Glomerular endothelial cell (primary cell): Measurements from ENCODE around the gene DEGS1. TPM values are rescaled to one million over a fixed set of nuclear protein-coding genes. Genes with fewer than 3 reads are reported as not detected.

Experiments used
- DNase-seq: peaks from one replicate; pipeline ENCODE4 v3.0.0-alpha.2; 2011; ENCODE audit warnings: low read depth, low spot score; ENCODE audit errors: extremely low read depth
- total RNA-seq: library from RNA; depleted of rRNA; stranded (reverse); fragments of >200 nt; gene quantifications from 2 replicates; pipeline ENCODE4 v1.2.3, GENCODE V29; 2015

DEGS1 gene
- 181 and 198 TPM in 2 replicates for total RNA-seq

- DNase-seq: no peak
Measured at GRCh38 chr1:224182866-224183590, at the start of gene DEGS1. DEGS1 (plus strand) TSS chr1:224183240; CDS start chr1:224183337, 97 bp downstream.

GRCh38 chr1:224133741-224134299 lies 49.2 kb upstream of the DEGS1 start:
- no peak for DNase-seq

DNA sequence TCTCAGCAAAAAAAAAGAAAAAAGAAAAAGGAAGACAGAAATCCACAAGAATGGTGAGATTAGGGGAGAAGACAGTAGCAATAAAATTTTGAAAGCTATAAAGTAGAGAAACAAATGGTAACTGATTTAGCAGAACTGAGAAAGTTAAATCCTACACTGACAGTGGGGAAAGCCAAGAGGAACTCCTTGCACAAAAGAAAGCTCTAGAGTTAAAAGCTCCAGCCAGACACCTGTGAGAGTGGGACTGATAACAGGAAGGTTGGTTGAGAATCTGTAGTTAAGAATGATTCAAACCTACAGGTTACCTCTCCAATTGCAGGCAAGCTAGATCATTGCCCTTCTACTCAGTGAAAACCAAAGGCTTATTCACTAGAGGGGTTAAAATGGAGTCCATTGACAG lies 45.5 kb upstream of the DEGS1 start:
- DNase-seq: no peak

- no peak for DNase-seq
Measured at GRCh38 chr1:224138198-224138597, 44.8 kb upstream of the DEGS1 start.

DNA sequence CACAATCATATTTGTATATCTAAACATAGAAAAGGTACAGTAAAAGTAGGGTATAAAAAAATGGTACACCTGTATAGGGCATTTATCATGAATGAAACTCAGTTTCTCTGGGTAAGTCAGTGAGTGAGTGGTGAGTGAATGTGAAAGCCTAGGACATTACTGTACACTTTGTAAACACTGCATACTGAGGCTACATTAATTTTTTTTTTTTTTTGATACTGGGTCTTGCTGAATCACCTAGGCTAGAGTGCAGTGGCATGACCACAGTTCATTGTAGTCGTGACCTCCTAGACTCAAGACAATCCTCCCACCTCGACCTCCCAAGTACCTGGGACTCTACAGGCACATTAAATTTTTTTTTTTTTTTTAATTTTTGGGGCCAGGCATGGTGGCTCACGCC lies 41.3 kb upstream of the DEGS1 start:
- DNase-seq: no peak

DNA sequence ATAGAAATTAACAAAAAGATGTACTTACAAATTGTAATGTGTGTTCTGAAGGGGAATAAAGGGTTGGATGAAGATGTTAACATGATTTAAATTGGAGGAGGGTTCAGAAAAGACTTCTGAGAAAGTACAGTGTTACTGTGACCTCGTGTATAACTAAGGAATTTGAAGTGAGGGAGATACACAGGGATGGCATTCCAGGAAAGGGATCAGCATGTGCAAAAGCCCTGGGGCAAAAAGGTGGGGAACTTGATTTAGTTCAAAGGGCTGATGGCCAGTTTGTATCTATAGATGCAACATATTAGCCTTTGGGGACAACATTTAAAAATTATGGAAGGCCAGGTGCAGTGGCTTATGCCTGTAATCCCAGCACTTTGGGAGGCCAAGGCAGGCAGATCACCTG lies 33.3 kb upstream of the DEGS1 start:
- no peak for DNase-seq

GRCh38 chr1:224151117-224151516 lies 31.9 kb upstream of the DEGS1 start:
- DNase-seq: no peak

- no peak for DNase-seq
Measured at GRCh38 chr1:224157316-224157715, 25.7 kb upstream of the DEGS1 start.

DNA sequence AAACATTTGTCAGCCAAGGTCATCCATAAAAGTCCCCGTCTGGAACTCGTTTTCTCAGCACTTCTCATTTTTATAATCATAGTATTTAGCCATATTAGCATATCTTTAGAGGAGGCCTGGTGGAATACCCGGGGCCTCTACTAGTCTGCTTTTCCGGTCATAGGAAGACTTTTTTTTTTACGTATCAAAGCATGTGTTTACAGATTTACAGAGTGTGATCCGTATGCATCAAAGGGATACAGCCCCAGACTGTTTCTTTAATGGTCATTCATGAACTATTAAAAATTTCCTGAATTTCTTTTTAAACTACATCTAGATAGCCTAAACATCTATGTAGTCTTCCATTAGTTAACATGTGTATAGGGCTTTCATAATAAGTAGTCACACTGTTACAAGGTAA lies 23.5 kb upstream of the DEGS1 start:
- DNase-seq: no peak

- no peak for DNase-seq
Measured at GRCh38 chr1:224160171-224160682, 22.8 kb upstream of the DEGS1 start.

- no peak for DNase-seq
Measured at GRCh38 chr1:224162768-224163167, 20.3 kb upstream of the DEGS1 start.

GRCh38 chr1:224163311-224163710 lies 19.7 kb upstream of the DEGS1 start:
- DNase-seq: no peak

DNA sequence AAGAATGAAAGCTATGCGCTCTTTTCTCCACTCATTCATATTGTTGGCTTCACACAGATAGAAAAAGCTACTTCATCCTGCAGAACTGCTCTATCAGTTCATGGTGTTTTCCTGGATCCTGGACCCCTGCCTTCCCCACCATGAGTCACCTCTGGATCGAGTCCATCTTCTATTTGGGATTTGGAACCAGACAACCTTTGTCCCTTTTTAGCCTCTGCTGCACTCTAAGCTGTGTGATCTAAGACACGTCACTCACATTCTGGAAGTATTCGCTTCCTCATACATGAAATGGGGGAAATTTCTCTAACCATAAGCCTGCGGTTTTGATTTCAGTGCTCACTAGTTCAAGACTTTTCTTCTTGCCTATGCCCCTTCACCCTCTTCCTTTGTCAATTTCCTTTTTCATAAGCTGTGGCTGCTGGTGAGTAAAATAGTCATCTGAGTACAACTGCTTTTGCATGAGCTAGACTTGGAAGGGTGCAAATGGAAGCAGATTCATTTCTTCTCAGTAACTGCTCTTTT lies 14.1 kb upstream of the DEGS1 start:
- peak; percentile 47 for DNase-seq

DNA sequence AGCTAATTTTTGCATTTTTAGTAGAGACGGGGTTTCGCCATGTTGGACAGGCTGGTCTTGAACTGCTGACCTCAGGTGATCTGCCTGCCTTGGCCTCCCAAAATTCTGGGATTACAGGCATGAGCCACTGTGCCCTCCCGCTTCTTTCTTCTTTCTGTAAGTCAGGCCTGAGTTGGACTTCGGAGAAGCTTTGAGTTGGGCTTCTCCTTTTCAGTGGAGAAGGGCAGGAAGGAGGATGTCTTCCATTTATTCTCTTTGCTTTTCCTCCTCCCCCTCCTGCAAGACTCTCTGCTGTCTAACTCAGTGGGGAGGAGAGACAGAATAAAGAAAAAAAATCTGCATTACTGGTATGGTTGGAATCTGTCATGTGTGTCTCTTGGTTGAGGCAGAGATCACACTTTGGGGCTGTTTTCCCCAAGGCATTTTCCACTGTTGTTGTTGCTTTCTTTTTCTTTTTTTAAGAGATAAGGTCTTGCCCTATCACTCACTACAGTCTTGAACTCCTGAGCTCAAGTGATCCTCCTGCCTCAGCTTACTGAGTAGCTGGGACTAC lies 13.2 kb upstream of the DEGS1 start:
- no peak for DNase-seq

DNA sequence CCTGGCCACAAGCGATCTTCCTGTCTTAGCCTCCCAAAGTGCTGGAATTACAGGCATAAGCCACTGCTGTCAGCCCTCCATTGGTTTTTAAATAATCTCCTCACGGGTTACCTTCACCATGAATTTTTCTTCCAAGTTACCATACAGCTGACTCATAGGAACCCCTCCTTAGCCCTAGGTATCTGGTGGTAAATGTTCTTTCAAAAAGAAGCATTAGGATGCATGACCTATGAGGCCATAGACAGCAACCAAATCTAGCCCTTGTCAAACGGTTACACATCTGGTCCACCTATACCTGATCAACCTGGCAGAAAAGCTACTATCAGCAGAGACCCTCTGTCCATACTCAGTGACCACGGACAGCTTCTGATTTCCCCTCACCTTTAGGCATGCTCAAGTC lies 12.7 kb upstream of the DEGS1 start:
- no peak for DNase-seq

DNA sequence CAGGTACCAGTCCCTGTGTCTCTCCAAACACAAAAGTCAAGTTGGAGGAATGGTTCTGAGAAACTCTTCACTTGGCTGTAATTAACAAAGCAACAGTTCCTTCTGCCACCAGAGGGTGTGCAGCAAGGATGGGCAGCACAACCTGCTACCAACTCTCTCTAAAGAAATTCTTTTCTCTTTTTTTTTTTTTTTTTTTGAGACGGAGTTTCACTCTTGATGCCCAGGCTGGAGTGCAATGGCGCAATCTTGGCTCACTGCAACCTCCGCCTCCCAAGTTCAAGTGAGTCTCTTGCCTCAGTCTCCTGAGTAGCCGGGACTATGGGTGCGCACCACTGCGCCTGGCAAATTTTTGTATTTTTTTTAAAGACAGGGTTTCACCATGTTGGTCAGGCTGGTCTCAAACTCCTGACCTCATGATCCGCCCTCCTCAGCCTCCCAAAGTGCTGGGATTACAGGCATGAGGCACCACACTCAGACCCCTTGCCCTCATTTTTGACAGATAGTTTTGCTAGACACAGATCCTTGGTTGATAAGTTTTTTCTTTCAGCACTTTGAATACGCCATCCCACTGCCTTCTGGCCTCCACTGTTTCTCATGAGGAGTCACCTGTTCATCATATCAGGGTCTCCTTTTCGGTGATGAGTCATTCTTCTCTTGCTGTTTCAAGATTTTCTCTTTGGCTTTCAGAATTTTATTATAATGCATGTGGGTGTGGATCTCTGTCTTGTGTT lies 12.1 kb upstream of the DEGS1 start:
- no peak for DNase-seq

DNA sequence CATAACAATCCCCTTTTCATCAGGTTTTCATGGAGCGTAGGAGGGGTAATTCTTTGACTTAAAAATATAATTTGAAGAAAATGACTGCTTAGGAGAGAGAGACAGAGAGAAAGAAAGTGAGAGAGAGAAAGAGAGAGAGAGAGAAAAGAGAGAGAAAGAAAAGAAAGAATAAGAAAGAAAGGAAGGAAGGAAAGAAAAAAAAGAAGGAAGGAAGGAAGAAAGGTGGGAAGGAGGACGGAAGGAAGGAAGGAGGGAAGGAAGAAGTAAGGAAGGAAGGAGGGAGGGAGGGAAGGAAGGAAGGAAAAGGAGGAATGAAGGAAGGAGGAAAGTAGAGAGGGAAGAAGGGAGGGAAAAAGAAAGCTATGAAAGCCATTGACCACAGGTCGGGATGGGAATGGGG lies 10.8 kb upstream of the DEGS1 start:
- no peak for DNase-seq

GRCh38 chr1:224173523-224173922 lies 9.5 kb upstream of the DEGS1 start:
- DNase-seq: no peak

DNA sequence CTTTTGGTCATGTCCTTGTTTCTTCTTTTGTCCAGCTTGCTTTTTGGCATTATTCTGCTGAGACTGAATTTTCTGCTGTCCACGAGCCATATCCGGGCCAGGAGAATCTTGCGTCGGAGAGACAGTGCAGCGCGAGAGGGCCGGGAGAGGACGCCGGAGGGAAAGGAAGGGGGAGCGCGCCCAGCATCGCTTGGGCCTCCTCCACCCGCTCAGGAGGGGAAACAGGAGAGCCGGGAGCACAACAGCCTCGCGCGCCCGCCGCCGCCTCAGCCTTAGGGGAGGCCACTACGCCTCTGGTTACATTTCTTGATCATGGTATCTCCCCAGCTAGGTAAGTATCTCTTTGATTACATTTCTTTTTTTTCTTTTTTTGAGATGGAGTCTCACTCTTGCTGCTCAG lies 7.4 kb upstream of the DEGS1 start:
- no peak for DNase-seq

DNA sequence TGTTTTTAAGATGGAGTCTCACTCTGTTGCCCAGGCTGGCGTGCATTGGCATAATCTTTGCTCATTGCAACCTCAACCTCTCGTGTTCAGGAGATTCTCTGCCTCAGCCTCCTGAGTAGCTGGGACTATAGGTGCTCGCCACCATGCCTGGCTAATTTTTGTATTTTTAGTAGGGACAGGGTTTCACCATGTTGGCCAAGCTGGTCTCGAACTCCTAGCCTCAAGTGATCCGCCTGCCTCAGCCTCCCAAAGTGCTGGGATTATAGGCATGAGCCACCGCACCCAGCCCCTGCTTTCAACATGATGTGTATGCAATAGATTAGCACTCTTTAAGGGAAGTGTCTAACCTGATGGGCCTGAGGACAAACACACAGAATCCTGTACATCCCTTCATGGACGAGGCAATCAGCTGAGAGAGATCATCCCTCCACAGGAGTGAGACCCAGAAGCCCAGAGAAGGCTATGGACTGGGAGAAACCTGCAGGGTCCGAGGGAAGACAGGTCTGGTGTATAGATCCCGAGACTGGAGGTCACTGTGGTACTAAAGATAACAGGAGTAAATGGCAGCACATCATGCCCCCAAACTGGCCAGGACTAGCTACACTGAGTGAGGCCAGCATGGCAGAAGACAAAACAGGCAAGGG lies 5.6 kb upstream of the DEGS1 start:
- DNase-seq: no peak

- no peak for DNase-seq
Measured at GRCh38 chr1:224178894-224179293, 4.1 kb upstream of the DEGS1 start.
